ENCODE data around the gene ATP6V1C2. TPM values are rescaled to one million over a fixed set of nuclear protein-coding genes. Genes with fewer than 3 reads are reported as not detected.

The ATP6V1C2 gene
- total RNA-seq, 2 donors from 2014 or later, result not detected

DNA sequence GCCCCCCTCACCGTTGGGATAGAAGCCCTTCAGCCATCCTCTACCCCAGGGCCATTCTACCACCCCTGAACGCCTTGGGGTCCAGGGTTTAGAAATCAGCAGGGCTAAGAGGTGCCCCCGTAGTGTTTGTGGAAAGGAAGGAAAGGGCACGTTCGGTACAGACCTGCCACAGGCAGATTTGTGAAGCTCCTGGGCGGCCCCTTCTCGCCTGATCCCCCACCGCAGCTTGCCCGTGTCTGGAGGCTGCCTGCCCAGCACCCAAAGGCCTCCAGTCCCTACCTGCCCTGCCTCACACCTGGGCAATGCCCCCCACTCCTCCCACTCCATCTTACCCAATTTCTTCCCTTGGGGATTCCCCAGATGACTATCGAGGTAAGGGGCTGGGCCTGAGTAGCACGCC is 21.2 kb downstream of the ATP6V1C2 start:
- H3K9me3 ChIP-seq (ENCODE audit: control insufficient read depth, low read length, poor library complexity, severe bottlenecking), result no peaks in the 10 kb centered on the region
- Mint-ChIP-seq H3K27me3 (peaks cover 6% of the 10 kb centered on the region), H3K36me3 (ENCODE audit: low read depth) (no peaks in the 10 kb centered on the region), H3K27ac (no peak overlapping the region), H3K4me1 (no peaks in the 10 kb centered on the region), H3K4me3 (no peak overlapping the region)
- no peak for ATAC-seq
- DNase-seq, result no peak

DNA sequence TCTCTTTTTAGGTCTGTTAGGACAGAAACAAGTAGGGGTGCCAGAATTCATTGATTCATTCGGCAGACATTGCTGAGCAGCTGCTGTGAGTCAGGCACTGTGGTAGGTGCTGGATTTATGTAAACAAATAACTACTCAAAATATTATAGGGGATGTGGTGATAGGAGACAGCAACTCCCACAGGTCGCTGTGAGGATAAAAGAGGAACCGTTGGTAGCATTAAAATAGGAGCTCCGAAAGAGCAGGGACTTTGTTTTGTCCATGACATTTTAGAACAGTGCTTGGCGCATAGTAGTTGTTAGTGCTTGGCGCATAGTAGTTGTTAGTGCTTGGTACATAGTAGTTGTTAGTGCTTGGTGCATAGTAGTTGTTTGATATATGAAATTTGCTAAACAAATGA is 29.2 kb downstream of the ATP6V1C2 start:
- no peak for DNase-seq

DNA sequence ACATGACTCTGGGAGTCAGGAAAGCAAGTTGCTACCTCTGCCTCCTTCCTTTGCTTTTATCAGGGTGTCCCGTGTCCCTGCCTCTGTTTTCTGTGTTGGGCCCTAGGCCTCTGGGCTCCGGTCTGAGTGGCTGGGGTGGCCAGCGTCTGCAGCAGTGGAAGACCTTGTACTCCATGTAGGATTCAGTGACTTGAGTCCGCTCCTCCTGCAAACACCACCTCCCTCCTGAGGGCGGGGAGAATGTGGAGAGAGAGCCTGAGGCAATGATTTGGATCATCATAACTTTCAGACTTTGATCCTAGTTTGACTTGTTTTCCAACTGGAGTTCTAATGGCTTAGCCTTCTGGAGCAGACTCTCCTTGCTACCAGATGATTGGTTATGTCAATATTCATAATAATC is 30.8 kb downstream of the ATP6V1C2 start:
- H3K4me1 Mint-ChIP-seq, result no peaks in the 10 kb centered on the region
- ATAC-seq (no peak), DNase-seq (no peak)
- no peaks in the 10 kb centered on the region for H3K9me3 ChIP-seq (ENCODE audit: control insufficient read depth, low read length, poor library complexity, severe bottlenecking)
- no peak overlapping the region for H3K4me3 Mint-ChIP-seq
- H3K27ac Mint-ChIP-seq, result no peak overlapping the region
- H3K36me3 Mint-ChIP-seq (ENCODE audit: low read depth), result no peaks in the 10 kb centered on the region
- H3K27me3 Mint-ChIP-seq, result peaks cover 18% of the 10 kb centered on the region

More for the DNA sequence above, 29.2 kb downstream of the ATP6V1C2 start:
- H3K27ac Mint-ChIP-seq, result no peak overlapping the region
- H3K36me3 Mint-ChIP-seq (ENCODE audit: low read depth), result no peaks in the 10 kb centered on the region
- no peaks in the 10 kb centered on the region for H3K9me3 ChIP-seq (ENCODE audit: control insufficient read depth, low read length, poor library complexity, severe bottlenecking)
- peaks cover 18% of the 10 kb centered on the region for H3K27me3 Mint-ChIP-seq
- no peak for ATAC-seq
- no peaks in the 10 kb centered on the region for H3K4me1 Mint-ChIP-seq
- H3K4me3 Mint-ChIP-seq, result no peak overlapping the region

DNA sequence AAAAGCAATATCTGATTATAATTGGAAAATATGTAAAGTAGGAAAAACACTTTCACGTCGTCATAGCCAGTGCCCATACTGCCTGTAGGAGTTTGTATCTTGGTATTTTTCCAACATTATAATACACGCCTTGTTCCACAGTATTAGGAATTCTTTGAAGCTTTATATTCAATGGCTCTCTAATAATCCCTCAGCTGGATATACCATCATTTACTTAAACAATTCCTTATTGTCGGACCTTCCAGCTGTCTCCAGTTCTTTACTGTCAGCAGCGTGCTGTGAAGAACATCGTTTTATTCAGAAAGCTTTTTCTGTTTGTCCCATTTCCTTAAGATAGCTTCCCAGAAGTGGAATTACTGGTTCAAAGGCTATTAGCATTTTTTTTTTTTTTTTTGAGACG is 31.7 kb downstream of the ATP6V1C2 start:
- Mint-ChIP-seq H3K27me3 (peaks cover 18% of the 10 kb centered on the region), H3K27ac (no peak overlapping the region), H3K4me1 (no peaks in the 10 kb centered on the region), H3K4me3 (no peak overlapping the region), H3K36me3 (ENCODE audit: low read depth) (no peaks in the 10 kb centered on the region)
- ATAC-seq (no peak), DNase-seq (no peak)
- no peaks in the 10 kb centered on the region for H3K9me3 ChIP-seq (ENCODE audit: control insufficient read depth, low read length, poor library complexity, severe bottlenecking)

DNA sequence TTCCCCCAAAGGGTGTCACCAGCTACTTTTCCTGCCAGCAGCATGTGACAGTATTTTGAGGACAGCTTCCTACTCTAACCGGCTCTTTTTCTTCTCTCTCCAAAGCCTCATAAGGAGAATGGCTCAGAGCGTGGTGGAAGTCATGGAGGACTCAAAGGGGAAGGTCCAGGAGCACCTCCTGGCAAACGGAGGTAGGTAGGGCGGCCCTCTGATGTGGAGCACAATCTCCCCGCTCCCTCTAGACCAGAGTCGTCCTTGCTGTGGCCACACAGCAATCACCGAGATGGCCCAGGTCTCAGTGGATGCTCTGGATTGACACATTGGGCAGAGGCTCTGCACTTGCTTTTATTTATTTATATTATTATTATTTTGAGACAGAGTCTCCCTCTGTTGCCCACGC is 32.4 kb downstream of the ATP6V1C2 start:
- no peak overlapping the region for H3K4me3 Mint-ChIP-seq
- H3K27ac Mint-ChIP-seq, result no peak overlapping the region
- no peaks in the 10 kb centered on the region for H3K36me3 Mint-ChIP-seq (ENCODE audit: low read depth)
- no peak for ATAC-seq
- no peak for DNase-seq
- no peaks in the 10 kb centered on the region for H3K9me3 ChIP-seq (ENCODE audit: control insufficient read depth, low read length, poor library complexity, severe bottlenecking)
- H3K27me3 Mint-ChIP-seq, result peaks cover 18% of the 10 kb centered on the region
- H3K4me1 Mint-ChIP-seq, result no peaks in the 10 kb centered on the region

DNA sequence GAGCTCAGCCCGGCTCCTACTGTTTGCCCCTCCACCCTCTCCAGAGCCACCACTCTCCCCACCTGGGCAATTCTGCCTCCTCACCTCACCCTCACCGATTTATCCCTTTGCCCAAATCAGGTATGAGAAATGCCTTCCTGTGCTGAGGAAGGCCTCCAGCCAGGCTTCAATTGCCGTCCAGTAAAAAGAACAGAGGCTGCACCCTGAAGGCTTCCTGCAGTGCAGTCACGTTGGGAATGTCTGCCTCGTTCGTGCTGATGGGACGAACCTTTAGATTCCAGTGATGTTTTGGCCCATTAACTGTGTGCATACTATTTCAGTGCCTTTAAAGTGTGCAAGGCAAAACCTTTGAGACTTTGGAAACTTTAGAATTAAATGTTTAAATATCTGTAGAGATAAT is 34.2 kb downstream of the ATP6V1C2 start:
- Mint-ChIP-seq H3K27ac (no peak overlapping the region), H3K4me1 (no peaks in the 10 kb centered on the region), H3K36me3 (ENCODE audit: low read depth) (no peaks in the 10 kb centered on the region), H3K27me3 (peaks cover 12% of the 10 kb centered on the region), H3K4me3 (no peak overlapping the region)
- DNase-seq (no peak), ATAC-seq (no peak)
- H3K9me3 ChIP-seq (ENCODE audit: control insufficient read depth, low read length, poor library complexity, severe bottlenecking), result no peaks in the 10 kb centered on the region

DNA sequence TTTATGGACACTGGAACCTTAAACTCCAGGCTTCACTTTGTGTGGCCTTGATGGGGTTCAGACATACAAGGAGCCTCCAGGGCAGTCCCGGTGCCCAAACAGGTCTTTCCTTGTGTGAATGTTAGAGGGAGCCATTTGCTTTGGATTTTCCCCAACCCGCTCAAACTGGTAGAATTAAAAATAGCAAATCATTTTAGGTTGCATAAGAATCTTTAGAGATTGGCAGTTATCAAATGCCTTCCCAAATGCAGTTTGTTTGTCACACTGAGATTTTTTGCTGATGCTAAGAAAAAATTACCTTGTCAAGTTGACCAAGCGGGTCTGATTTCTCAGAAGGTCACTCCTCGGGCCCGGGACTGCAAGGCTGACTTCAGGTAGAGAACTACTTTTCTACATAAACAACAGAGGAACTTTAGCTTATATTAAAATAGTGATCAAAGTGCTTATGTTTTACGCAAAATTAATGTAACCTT is 36.4 kb downstream of the ATP6V1C2 start:
- DNase-seq, result no peak
- H3K9me3 ChIP-seq (ENCODE audit: control insufficient read depth, low read length, poor library complexity, severe bottlenecking), result no peaks in the 10 kb centered on the region
- no peaks in the 10 kb centered on the region for H3K27me3 Mint-ChIP-seq
- H3K36me3 Mint-ChIP-seq (ENCODE audit: low read depth), result no peaks in the 10 kb centered on the region
- ATAC-seq, result no peak
- peaks cover 2% of the 10 kb centered on the region for H3K4me1 Mint-ChIP-seq
- no peak overlapping the region for H3K27ac Mint-ChIP-seq
- no peak overlapping the region for H3K4me3 Mint-ChIP-seq

DNA sequence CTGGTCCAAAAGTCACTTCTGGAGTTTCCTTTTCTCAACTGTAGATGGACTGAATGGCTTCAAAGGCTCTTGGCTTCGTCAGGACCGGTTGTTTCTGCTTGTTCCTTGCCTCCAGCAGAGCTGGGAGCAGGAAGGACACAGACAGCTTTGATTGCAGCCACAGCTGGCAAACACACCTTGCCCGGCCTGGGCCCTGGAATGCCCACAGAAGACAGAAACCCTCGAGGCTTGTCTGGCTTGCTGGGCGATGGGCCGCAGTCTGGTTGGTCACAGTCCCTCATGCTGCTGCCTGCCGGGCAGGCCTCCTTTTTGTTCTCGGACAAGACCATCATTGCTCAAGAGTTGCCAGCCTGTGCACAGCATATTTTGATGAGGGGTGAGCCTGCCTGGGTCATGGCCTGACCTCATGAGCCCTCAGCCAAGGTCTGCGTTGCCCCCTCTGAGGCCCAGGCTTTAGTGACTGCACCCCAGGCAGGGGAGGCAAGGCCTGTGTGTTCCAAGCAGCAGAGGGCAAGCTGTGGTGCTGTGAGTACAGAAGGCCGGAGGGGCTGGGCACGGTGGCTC is 37.8 kb downstream of the ATP6V1C2 start:
- Mint-ChIP-seq H3K36me3 (ENCODE audit: low read depth) (peaks cover 2% of the 10 kb centered on the region), H3K4me3 (no peak overlapping the region), H3K4me1 (peaks cover 6% of the 10 kb centered on the region), H3K27me3 (peaks cover 6% of the 10 kb centered on the region), H3K27ac (no peak overlapping the region)
- ATAC-seq, result no peak
- no peaks in the 10 kb centered on the region for H3K9me3 ChIP-seq (ENCODE audit: control insufficient read depth, low read length, poor library complexity, severe bottlenecking)
- no peak for DNase-seq

DNA sequence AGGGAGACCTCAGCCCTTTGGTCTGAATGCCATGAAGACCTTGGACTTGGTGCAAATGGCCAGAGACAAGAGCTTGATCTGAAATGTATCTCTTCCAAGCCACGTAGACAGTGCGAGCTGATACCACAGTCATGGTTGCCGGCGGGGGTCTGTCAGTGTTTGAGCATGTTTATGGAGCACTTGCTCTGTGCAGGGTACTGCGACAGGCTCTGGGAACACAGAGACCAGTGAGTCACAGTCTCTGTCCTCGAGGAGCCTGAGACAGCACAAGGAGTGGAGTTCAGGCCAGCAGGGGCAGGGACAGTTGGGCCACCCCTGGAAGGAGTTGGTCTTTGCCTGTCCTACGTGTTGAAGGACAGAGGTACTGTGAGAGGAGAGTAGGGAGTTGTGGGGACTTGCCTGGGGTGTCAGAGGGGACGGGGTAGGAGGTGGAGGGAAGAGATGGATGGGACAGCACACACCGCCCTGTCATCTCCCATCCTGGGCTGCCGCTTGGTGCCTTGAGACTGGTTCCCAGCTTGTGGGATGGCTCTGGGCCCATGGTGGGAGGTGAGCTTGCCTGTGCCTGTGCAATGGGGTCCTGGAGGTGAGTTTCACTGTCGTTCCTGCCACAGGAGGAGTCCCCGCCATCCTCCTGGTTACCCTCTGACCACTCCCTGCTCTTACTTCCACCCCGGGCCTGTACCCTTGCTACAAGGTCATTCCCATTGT is 39.5 kb downstream of the ATP6V1C2 start:
- ATAC-seq (no peak), DNase-seq (no peak)
- H3K9me3 ChIP-seq (ENCODE audit: control insufficient read depth, low read length, poor library complexity, severe bottlenecking), result no peaks in the 10 kb centered on the region
- Mint-ChIP-seq H3K4me3 (no peak overlapping the region), H3K4me1 (peaks cover 6% of the 10 kb centered on the region), H3K27me3 (peaks cover 6% of the 10 kb centered on the region), H3K36me3 (ENCODE audit: low read depth) (peaks cover 2% of the 10 kb centered on the region), H3K27ac (no peak overlapping the region)

DNA sequence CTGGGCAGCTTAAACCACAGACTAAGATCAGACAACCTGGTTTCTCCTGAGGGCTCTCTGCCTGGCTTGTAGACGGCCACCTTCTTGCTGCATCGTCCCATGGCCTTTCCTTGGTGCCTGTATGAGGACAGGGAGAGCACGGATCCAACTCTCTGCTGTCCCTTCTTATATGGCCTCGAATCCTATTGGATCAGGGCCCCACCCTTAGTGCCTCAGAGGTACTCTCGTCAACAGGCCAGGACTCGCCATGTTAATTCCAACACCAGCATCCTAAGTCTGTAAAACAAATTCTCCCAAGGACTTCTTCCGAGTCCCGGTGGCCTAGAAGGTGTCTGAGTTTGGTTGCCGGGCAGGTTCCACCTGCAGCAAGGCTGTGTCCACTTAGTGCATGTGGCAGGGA is 40.2 kb downstream of the ATP6V1C2 start:
- Mint-ChIP-seq H3K4me3 (no peak overlapping the region), H3K27me3 (peaks cover 6% of the 10 kb centered on the region), H3K36me3 (ENCODE audit: low read depth) (peaks cover 2% of the 10 kb centered on the region), H3K27ac (no peak overlapping the region), H3K4me1 (peaks cover 6% of the 10 kb centered on the region)
- ATAC-seq (no peak), DNase-seq (no peak)
- H3K9me3 ChIP-seq (ENCODE audit: control insufficient read depth, low read length, poor library complexity, severe bottlenecking), result no peaks in the 10 kb centered on the region

DNA sequence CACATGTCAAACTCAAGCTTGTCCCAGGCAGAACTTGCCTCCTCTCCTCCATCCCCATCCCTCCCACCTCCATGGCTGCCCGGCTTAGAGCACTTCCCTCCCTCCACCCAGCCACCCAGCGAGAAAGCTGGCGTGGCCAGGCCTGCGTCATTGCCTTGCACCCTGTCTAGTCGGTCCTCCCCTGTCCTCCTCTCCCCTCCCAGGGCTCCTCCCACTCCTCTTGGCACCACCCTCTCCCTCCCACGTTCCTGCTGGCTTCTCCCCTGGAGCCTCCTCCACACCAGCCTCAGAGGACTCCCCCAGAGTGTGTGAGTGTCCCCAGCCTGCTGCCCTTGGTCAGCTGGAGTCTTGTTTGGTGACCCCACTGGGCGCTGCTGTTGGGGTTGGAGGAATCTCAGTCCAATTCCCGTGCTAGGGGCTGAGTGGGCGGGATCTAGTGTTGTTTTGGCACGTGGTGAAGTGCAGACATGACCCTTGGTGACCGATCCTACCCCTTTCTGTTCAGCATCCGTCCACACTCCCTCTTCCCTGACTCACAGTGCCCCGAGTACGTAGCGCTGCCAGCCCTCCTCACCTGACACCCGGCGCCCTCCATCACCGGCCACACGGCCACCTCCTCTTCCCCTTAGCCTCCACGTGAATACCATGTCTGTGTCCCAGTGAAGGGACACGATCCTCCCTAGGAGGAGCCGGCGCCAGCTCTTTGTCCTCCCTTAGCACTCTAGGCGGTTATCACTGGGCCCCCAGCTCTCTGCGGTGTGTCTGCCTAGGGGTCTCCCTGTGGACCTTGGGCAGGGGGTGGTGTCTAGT is 41.4 kb downstream of the ATP6V1C2 start:
- ATAC-seq (no peak), DNase-seq (no peak)
- H3K9me3 ChIP-seq (ENCODE audit: control insufficient read depth, low read length, poor library complexity, severe bottlenecking), result no peaks in the 10 kb centered on the region
- Mint-ChIP-seq H3K4me1 (peaks cover 6% of the 10 kb centered on the region), H3K36me3 (ENCODE audit: low read depth) (peaks cover 2% of the 10 kb centered on the region), H3K4me3 (no peak overlapping the region), H3K27ac (no peak overlapping the region), H3K27me3 (peaks cover 6% of the 10 kb centered on the region)

DNA sequence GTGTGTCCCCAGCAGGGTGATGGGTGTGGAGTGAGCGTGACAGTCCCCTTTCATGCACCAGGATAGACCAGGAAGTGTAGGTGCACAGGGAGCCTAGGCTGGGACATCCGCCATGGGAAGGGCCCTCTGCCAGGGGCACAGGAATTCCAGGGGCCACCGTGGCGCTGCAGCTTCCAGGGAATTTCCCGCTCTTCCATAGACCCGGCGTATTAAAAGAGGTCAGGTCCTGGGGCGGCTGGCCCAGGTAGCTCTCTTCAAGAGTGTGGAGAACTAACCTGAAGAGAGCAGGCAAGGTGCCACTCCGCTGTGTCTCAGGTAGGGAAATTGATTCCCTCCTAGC is 42.0 kb downstream of the ATP6V1C2 start:
- no peaks in the 10 kb centered on the region for H3K9me3 ChIP-seq (ENCODE audit: control insufficient read depth, low read length, poor library complexity, severe bottlenecking)
- H3K4me3 Mint-ChIP-seq, result no peak overlapping the region
- no peak overlapping the region for H3K27ac Mint-ChIP-seq
- no peak for DNase-seq
- ATAC-seq, result no peak
- peaks cover 6% of the 10 kb centered on the region for H3K27me3 Mint-ChIP-seq
- H3K4me1 Mint-ChIP-seq, result peaks cover 6% of the 10 kb centered on the region
- H3K36me3 Mint-ChIP-seq (ENCODE audit: low read depth), result peaks cover 2% of the 10 kb centered on the region

DNA sequence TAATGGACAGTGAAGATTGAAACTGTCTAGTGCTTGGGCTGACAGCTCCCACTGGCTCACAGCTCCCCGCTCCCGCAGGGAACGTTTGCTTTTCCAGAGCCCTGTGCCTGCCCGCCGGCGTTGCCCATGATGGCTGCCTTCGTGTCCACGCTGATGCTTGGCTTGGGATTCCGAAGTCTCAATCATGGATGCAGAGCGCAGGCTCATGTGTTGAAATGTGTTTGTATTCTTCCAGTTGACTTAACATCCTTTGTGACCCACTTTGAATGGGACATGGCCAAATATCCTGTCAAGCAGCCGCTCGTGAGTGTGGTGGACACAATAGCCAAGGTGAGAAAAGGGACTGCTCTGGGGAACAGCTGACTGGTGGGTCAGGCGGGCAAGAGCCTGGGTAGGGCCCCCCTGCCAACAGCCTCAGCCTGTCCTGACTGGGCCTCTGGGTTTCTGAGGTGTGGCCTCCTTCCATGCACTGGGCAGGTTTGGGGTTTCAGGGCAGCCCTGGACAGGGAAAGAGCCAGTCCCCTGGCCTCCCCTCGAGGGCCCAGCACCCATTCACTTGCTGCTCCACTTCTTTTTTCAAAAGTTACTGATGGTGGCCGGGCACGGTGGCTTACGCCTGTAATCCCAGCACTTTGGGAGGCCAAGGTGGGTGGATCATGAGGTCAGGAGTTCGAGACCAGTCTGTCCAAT is 42.8 kb downstream of the ATP6V1C2 start:
- no peak overlapping the region for H3K4me3 Mint-ChIP-seq
- no peaks in the 10 kb centered on the region for H3K9me3 ChIP-seq (ENCODE audit: control insufficient read depth, low read length, poor library complexity, severe bottlenecking)
- DNase-seq, result no peak
- no peak for ATAC-seq
- peaks cover 2% of the 10 kb centered on the region for H3K36me3 Mint-ChIP-seq (ENCODE audit: low read depth)
- peaks cover 6% of the 10 kb centered on the region for H3K4me1 Mint-ChIP-seq
- H3K27ac Mint-ChIP-seq, result no peak overlapping the region
- H3K27me3 Mint-ChIP-seq, result peaks cover 6% of the 10 kb centered on the region

Measured in T-helper 17 cell (primary cell).